Mesenchymal stem cell (in vitro differentiated cells and primary cell): Measurements from ENCODE around the gene STIMATE.
A peak's percentile ranks its signal among the peaks of the same experiment; 100 is the strongest.

Experiments used
- DNase-seq: peaks from one replicate; pipeline ENCODE4 v3.0.0-alpha.2; 2013
- H2AFZ ChIP-seq: one replicate; pipeline ENCODE4 v1.6.1; 2013; ENCODE audit warnings: low read depth, mild to moderate bottlenecking, control low read depth, inconsistent platforms, low read length, moderate library complexity
- H2AK5ac ChIP-seq: 2 replicates; pipeline ENCODE4 v1.6.1; 2013; ENCODE audit warnings: low read length, moderate library complexity, mild to moderate bottlenecking, inconsistent platforms; ENCODE audit not compliant: severe bottlenecking
- H2BK120ac ChIP-seq: one replicate; pipeline ENCODE4 v1.6.1; 2013; ENCODE audit warnings: low read depth, mild to moderate bottlenecking, inconsistent platforms, low read length, moderate library complexity
- H2BK12ac ChIP-seq, 2 experiments: one replicate each; pipeline ENCODE4 v1.6.1; 2013; ENCODE audit warnings: inconsistent platforms in 2 of 2, low read length in 2 of 2, mild to moderate bottlenecking in 2 of 2, moderate library complexity in 2 of 2, control low read depth in 1 of 2
- H2BK15ac ChIP-seq: one replicate; pipeline ENCODE4 v1.6.1; 2013; ENCODE audit warnings: mild to moderate bottlenecking, low read depth, inconsistent platforms; ENCODE audit not compliant: poor library complexity, severe bottlenecking
- H2BK5ac ChIP-seq: 2 replicates; pipeline ENCODE4 v1.6.1; 2013; ENCODE audit warnings: low read depth, mild to moderate bottlenecking, low read length, control low read depth, inconsistent platforms; ENCODE audit not compliant: poor library complexity, severe bottlenecking
- H3K14ac ChIP-seq, 2 experiments: one replicate each; pipeline ENCODE4 v1.6.1; 2013; ENCODE audit warnings: inconsistent platforms in 2 of 2, low read length in 2 of 2, control low read depth in 1 of 2, mild to moderate bottlenecking in 1 of 2, moderate library complexity in 1 of 2
- H3K18ac ChIP-seq, 2 experiments: one replicate each; pipeline ENCODE4 v1.6.1; 2013; ENCODE audit warnings: inconsistent platforms in 2 of 2, low read length in 2 of 2, control low read depth in 1 of 2, low read depth in 1 of 2, mild to moderate bottlenecking in 1 of 2
- H3K23ac ChIP-seq, 2 experiments: one replicate each; pipeline ENCODE4 v1.6.1; 2013; ENCODE audit warnings: inconsistent platforms in 2 of 2, low read length in 2 of 2, mild to moderate bottlenecking in 2 of 2, moderate library complexity in 2 of 2, control low read depth in 1 of 2
- H3K27ac ChIP-seq: 2 replicates; pipeline ENCODE4 v1.5.1; 2013; ENCODE audit warnings: mild to moderate bottlenecking, moderate library complexity, low read length, control low read depth, inconsistent platforms; ENCODE audit not compliant: poor library complexity, severe bottlenecking
- H3K27me3 ChIP-seq, 2 experiments: 2 replicates each; pipeline versions ENCODE4 v1.6.1 to v1.7.0; 2013; ENCODE audit warnings: low read length in 2 of 2, mild to moderate bottlenecking in 2 of 2, moderate library complexity in 2 of 2, control low read depth in 1 of 2, inconsistent platforms in 1 of 2; ENCODE audit not compliant: control insufficient read depth in 1 of 2, insufficient read depth in 1 of 2
- H3K36me3 ChIP-seq, 2 experiments: 2 replicates each; pipeline versions ENCODE4 v1.6.1 to v1.7.0; 2013; ENCODE audit warnings: low read length in 2 of 2, control low read depth in 1 of 2, inconsistent platforms in 1 of 2, low read depth in 1 of 2, mild to moderate bottlenecking in 1 of 2; ENCODE audit not compliant: insufficient read depth in 2 of 2, control insufficient read depth in 1 of 2
- H3K4ac ChIP-seq, 2 experiments: one replicate each; pipeline ENCODE4 v1.6.1; 2013; ENCODE audit warnings: inconsistent platforms in 2 of 2, low read length in 2 of 2, mild to moderate bottlenecking in 2 of 2, moderate library complexity in 2 of 2, control low read depth in 1 of 2, low read depth in 1 of 2
- H3K4me1 ChIP-seq: 2 replicates; pipeline ENCODE4 v1.6.1; 2013; ENCODE audit warnings: low read depth, low read length, control low read depth; ENCODE audit not compliant: control insufficient read depth, insufficient read depth
- H3K4me2 ChIP-seq: 2 replicates; pipeline ENCODE4 v1.6.1; 2013; ENCODE audit warnings: low read length, mild to moderate bottlenecking, inconsistent platforms; ENCODE audit not compliant: poor library complexity, severe bottlenecking
- H3K4me3 ChIP-seq, 2 experiments: 2 replicates each; pipeline versions ENCODE4 v1.5.1 to v1.7.0; 2013; ENCODE audit warnings: low read length in 2 of 2, mild to moderate bottlenecking in 2 of 2, control low read depth in 1 of 2, low read depth in 1 of 2; ENCODE audit not compliant: insufficient read depth in 1 of 2
- H3K79me1 ChIP-seq: replicated peaks from 2 replicates; pipeline ENCODE4 v1.6.1; 2013; ENCODE audit warnings: mild to moderate bottlenecking, control low read depth, low read length, inconsistent platforms; ENCODE audit not compliant: poor library complexity, severe bottlenecking
- H3K9ac ChIP-seq: 2 replicates; pipeline ENCODE4 v1.7.0; 2013; ENCODE audit warnings: mild to moderate bottlenecking, low read length, moderate library complexity
- H3K9me3 ChIP-seq: 2 replicates; pipeline ENCODE4 v1.7.0; 2013; ENCODE audit warnings: mild to moderate bottlenecking, low read length; ENCODE audit not compliant: control insufficient read depth
- H4K8ac ChIP-seq: one replicate; pipeline ENCODE4 v1.6.1; 2013; ENCODE audit warnings: inconsistent platforms, mild to moderate bottlenecking, low read length, moderate library complexity
- H4K91ac ChIP-seq: one replicate; pipeline ENCODE4 v1.6.1; 2013; ENCODE audit warnings: mild to moderate bottlenecking, low read length, inconsistent platforms
- WGBS: methylation state at CpG from one replicate; pipeline ENCODE4 v1.1.7; 2013; ENCODE audit warnings: mixed read lengths; 5-methylcytosine and 5-hydroxymethylcytosine counted together

STIMATE gene

GRCh38 chr3:52845157-52845556 lies 52.2 kb downstream of the STIMATE start:
- Histone ChIP-seq H3K9ac (peak overlapping the region; percentile 17), H2AFZ (no peak overlapping the region), H3K27ac (no peak overlapping the region), H3K36me3 (peaks cover 47 to 61% of the 10 kb centered on the region in 2 experiments), H4K8ac (no peak overlapping the region), H3K79me1 (no peaks in the 10 kb centered on the region), H2BK5ac (no peak overlapping the region), H3K23ac (no peak overlapping the region), H2BK15ac (no peak overlapping the region), H3K4me1 (peaks cover 10% of the 10 kb centered on the region), H3K4ac (no peak overlapping the region), H3K18ac (no peak overlapping the region), H3K14ac (no peak overlapping the region), H3K9me3 (no peaks in the 10 kb centered on the region), H4K91ac (no peak overlapping the region), H2BK12ac (no peak overlapping the region), H2BK120ac (no peak overlapping the region), H2AK5ac (no peak overlapping the region), H3K4me2 (no peak overlapping the region), H3K27me3 (no peaks in the 10 kb centered on the region), H3K4me3 (no peak overlapping the region)
- 68% methylated on average over 4 of the region's 6 CpGs for WGBS
- DNase-seq: peak; percentile 32

DNA sequence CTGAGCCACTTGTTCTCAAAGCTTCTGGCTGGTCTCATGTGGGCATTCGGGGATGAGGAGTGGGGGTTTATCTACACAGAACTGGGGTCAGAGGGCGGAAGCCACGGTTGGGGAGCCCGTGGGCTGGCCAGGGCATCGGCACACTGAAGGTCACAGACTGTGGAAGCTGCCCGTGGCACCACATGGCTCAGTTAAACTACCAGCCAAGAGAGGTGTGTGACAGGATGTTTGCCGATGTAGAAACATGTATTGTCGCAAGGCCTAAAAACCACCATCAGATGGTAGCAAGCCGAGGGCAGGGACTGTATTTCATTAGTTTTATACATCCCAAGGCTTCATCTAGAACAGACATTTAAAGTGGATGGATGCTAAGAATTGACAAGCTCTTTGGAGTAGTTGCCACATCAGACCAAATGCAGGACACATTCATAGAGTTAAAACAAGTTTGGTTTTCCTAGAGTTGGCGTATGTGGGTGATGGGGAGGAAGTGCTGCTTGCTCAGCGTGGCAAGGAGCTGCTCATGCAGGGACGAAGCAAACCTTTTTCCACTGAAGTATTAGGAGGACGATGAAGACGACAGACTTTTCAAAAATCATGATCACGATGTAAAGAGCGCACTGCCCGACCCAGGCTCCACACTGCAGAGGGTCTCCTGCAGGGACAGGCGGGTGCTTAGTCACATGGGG lies 52.9 kb downstream of the STIMATE start:
- Histone ChIP-seq H4K8ac (no peak overlapping the region), H3K14ac (no peak overlapping the region), H3K23ac (no peak overlapping the region), H2BK15ac (no peak overlapping the region), H4K91ac (no peak overlapping the region), H2AK5ac (no peak overlapping the region), H2BK5ac (no peak overlapping the region), H3K36me3 (peaks cover 43 to 60% of the 10 kb centered on the region in 2 experiments), H3K4me1 (peaks cover 9% of the 10 kb centered on the region), H2BK12ac (no peak overlapping the region), H3K18ac (no peak overlapping the region), H3K4me2 (no peak overlapping the region), H3K4me3 (no peak overlapping the region), H3K79me1 (no peaks in the 10 kb centered on the region), H3K27ac (no peak overlapping the region), H2BK120ac (no peak overlapping the region), H3K9me3 (no peaks in the 10 kb centered on the region), H3K9ac (no peak overlapping the region), H3K4ac (no peak overlapping the region), H3K27me3 (no peaks in the 10 kb centered on the region), H2AFZ (no peak overlapping the region)
- no peak for DNase-seq
- WGBS: 97% methylated on average over 17 of the region's 18 CpGs

DNA sequence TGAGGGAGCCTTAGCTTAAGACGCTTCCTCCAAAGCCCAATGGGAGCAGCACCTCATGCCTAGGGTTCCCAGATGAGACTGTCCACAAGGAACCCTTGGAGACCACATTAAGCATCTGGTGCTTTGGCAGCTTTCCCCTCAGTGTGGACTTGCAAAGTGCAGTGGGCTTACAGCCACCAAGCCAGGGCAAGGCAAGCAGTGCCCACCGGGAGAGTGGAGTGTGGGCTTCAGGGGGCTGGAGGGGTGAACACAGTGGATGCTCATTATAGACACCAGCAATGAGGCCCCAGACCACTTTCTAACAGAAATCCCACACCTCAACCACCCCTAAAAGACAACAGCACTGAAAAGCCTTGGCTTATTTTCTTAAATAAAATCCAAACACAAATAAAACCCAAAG lies 53.5 kb downstream of the STIMATE start:
- Histone ChIP-seq H2BK5ac (no peak overlapping the region), H2AFZ (no peak overlapping the region), H3K9me3 (no peaks in the 10 kb centered on the region), H2BK12ac (no peak overlapping the region), H3K4me3 (no peak overlapping the region), H4K91ac (no peak overlapping the region), H2BK120ac (no peak overlapping the region), H3K9ac (no peak overlapping the region), H3K23ac (no peak overlapping the region), H4K8ac (no peak overlapping the region), H2AK5ac (no peak overlapping the region), H3K4ac (no peak overlapping the region), H3K14ac (no peak overlapping the region), H3K4me1 (peaks cover 9% of the 10 kb centered on the region), H3K18ac (no peak overlapping the region), H3K36me3 (peaks cover 42 to 59% of the 10 kb centered on the region in 2 experiments), H2BK15ac (no peak overlapping the region), H3K79me1 (no peaks in the 10 kb centered on the region), H3K27ac (no peak overlapping the region), H3K4me2 (no peak overlapping the region), H3K27me3 (no peaks in the 10 kb centered on the region)
- WGBS: 95% methylated on average over 2 of the region's 2 CpGs
- no peak for DNase-seq

DNA sequence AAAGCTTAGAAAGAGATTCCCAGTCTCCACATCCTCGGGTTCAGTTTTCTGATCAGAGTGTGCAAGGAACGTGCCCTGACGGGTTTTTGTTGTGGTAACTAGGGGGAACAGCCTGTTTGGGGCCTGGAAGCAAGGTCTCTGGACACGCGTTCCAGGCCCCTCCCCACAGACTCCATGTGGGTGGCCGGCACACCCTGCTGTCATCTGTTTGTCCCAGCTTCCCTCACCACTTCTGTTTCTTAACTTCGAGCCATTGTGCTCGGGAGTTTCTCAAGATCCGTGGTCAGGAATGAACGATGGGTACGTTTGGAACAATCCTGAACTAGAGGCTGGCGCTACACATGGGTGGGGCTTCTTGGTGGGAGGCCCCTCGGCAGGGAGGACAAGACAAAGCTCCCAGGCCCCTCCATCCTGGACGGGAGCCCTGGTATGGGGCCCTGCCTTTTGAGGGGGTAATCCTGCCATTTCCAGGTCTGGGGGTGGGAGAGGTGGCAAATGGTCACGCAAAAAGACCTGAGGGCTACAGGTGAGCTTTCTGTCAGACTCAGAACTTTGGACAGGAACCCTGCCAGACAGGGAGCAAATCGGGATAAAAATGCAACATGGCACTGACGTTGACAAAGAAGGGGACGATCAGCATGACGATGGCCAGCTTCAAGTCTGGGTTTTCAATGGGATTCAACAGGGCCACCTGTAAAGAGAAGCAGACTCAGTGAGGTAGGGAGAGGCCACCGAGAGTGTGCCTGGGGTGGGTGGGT lies 54.1 kb downstream of the STIMATE start:
- no peak overlapping the region for H2AFZ ChIP-seq
- H3K14ac ChIP-seq: no peak overlapping the region

More for the DNA sequence above, 54.1 kb downstream of the STIMATE start:
- Histone ChIP-seq H3K9me3 (no peaks in the 10 kb centered on the region), H3K9ac (no peak overlapping the region), H2BK5ac (no peak overlapping the region), H2BK15ac (no peak overlapping the region), H2AK5ac (no peak overlapping the region), H3K4me3 (no peak overlapping the region), H3K4me1 (peaks cover 9% of the 10 kb centered on the region), H2BK120ac (no peak overlapping the region), H3K36me3 (peaks cover 43 to 63% of the 10 kb centered on the region in 2 experiments), H3K27me3 (no peaks in the 10 kb centered on the region), H2BK12ac (no peak overlapping the region), H3K4me2 (no peak overlapping the region), H4K91ac (no peak overlapping the region), H3K18ac (no peak overlapping the region), H3K27ac (no peak overlapping the region), H4K8ac (no peak overlapping the region), H3K79me1 (no peaks in the 10 kb centered on the region), H3K23ac (no peak overlapping the region), H3K4ac (no peak overlapping the region)
- DNase-seq: no peak
- WGBS: 89% methylated on average over 20 of the region's 20 CpGs
